Measurements from ENCODE around the gene TIMM17A. TPM values are rescaled to one million over a fixed set of nuclear protein-coding genes. Genes with fewer than 3 reads are reported as not detected.

The TIMM17A gene
- total and polyA plus RNA-seq, 2 experiments from 2014 or later, result 68.8 to 123 TPM

DNA sequence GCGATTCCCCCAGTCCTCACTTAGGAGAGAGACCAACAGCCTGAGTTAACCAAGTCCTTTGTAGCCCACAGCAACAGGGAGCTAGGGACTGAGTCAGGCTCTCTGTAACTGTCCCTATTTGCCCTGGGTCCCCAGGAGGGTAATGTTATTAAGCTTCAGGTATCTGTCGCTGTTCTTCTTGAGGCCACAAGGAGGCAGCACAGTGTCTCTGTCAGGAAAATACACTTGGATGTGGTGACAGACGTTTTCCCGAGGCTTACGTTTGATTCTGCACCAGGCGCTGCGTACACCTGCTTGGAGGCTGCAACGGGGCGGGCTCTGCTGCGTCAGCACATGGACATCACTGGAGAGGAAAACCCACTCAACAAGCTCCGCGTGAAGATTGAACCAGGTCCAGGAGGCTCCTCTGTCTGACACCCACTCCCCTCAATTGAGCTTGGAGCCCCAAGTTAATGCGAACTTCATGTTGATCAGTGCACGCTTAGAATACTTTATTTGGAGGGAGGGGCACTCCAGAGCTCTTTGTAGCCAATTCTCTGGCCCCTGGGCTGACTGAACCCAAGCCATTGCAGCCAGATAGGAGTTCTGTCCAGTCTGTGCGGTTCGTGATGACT, 44.4 kb downstream of the TIMM17A start:
- H3K79me2 ChIP-seq (ENCODE audit: insufficient read depth), result no peaks in the 10 kb centered on the region
- TF ChIP-seq EZH2 (IDR thresholded peaks at IDR 0.05; ENCODE audit: insufficient read depth, poor library complexity, severe bottlenecking) (no peak), EZH2phosphoT487 (IDR thresholded peaks at IDR 0.05; ENCODE audit: insufficient read depth, low read depth) (no peak)
- H3F3A ChIP-seq (ENCODE audit: insufficient read depth), result no peaks in the 10 kb centered on the region
- in situ Hi-C loops (cut with MboI), result no loop called here
- no peak overlapping the region for H2AFZ ChIP-seq
- no peaks in the 10 kb centered on the region for H3K4me1 ChIP-seq (ENCODE audit: insufficient read depth)
- H3K36me3 ChIP-seq (ENCODE audit: low read depth), result peaks cover 20% of the 10 kb centered on the region
- no peaks in the 10 kb centered on the region for H3K9me2 ChIP-seq (ENCODE audit: insufficient read depth)
- 66 to 70% methylated on average over 16 of the region's 16 CpGs for WGBS, 2 experiments (ENCODE audit: low coverage in 1 of 2, low lambda C conversion rate in 2 of 2, missing lambda C conversion rate in 2 of 2)
- H4K20me1 ChIP-seq (ENCODE audit: insufficient read depth), result no peaks in the 10 kb centered on the region
- no peak overlapping the region for H3K4me2 ChIP-seq (ENCODE audit: unreplicated experiment)
- H3K9ac ChIP-seq, result no peak overlapping the region
- peak; percentile 67 for DNase-seq
- no peaks in the 10 kb centered on the region for H3K27me3 ChIP-seq (replicated peaks; ENCODE audit: insufficient read depth)
- H3K4me3 ChIP-seq, result no peak overlapping the region
- H3K9me3 ChIP-seq (ENCODE audit: low read depth), result no peaks in the 10 kb centered on the region
- no peak overlapping the region for H3K27ac ChIP-seq

DNA sequence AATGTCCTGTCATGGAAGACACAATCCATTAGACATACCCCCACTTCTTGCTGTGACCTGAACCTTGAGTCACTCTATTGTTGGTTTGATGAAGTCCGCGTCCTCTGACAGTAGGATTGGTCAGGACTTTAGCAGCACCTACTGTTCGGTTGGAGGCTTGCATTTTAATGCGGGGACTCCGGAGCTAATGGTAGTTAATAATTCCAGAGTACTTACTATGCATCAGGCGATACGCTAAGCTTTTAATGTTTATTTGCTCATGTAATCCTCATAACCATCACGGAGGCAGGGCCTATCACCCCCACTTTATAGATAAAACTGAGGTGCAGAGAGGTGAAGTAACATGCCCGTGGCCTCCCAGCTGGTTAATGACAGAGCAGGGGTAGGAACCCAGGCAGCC, 47.2 kb downstream of the TIMM17A start:
- Histone ChIP-seq H3K4me1 (ENCODE audit: insufficient read depth) (no peaks in the 10 kb centered on the region), H3K9me2 (ENCODE audit: insufficient read depth) (no peaks in the 10 kb centered on the region), H3F3A (ENCODE audit: insufficient read depth) (no peaks in the 10 kb centered on the region), H3K4me3 (no peak overlapping the region), H3K27ac (no peak overlapping the region), H3K9me3 (ENCODE audit: low read depth) (no peaks in the 10 kb centered on the region), H3K36me3 (ENCODE audit: low read depth) (peaks cover 20% of the 10 kb centered on the region), H3K27me3 (replicated peaks; ENCODE audit: insufficient read depth) (no peaks in the 10 kb centered on the region), H2AFZ (no peak overlapping the region), H3K9ac (no peak overlapping the region), H3K79me2 (ENCODE audit: insufficient read depth) (no peaks in the 10 kb centered on the region), H4K20me1 (ENCODE audit: insufficient read depth) (no peaks in the 10 kb centered on the region), H3K4me2 (ENCODE audit: unreplicated experiment) (no peak overlapping the region)
- in situ Hi-C loops (cut with MboI), result no loop called here
- 83 to 84% methylated on average over 9 of the region's 9 CpGs for WGBS, 2 experiments (ENCODE audit: low coverage in 1 of 2, low lambda C conversion rate in 2 of 2, missing lambda C conversion rate in 2 of 2)
- DNase-seq, result no peak
- TF ChIP-seq EZH2phosphoT487 (IDR thresholded peaks at IDR 0.05; ENCODE audit: insufficient read depth, low read depth), result no peak
- TF ChIP-seq EZH2 (IDR thresholded peaks at IDR 0.05; ENCODE audit: insufficient read depth, poor library complexity, severe bottlenecking), result no peak

DNA sequence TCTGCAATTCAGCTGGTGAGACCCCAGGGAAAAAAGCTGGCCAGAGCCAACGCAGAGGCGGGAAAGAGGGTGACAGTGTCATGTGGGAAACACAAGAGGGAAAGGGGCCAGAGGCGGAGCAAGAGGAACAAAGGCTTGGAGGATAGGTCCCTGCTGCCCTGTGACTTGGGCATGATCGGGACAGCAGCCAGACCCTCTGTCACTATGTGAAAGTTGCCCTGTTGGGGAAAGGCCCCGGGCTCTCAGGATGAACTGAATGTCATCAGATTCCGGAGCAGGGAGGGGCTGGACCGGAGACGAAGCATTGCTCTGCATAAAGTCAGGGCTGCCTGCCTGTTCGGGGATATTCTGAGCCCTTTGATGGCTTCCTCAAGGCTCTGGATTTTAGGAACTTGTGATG, 49.4 kb downstream of the TIMM17A start:
- H2AFZ ChIP-seq, result no peak overlapping the region
- no peaks in the 10 kb centered on the region for H3K27me3 ChIP-seq (replicated peaks; ENCODE audit: insufficient read depth)
- no peaks in the 10 kb centered on the region for H3F3A ChIP-seq (ENCODE audit: insufficient read depth)
- H4K20me1 ChIP-seq (ENCODE audit: insufficient read depth), result no peaks in the 10 kb centered on the region
- peaks cover 10% of the 10 kb centered on the region for H3K36me3 ChIP-seq (ENCODE audit: low read depth)
- no peaks in the 10 kb centered on the region for H3K79me2 ChIP-seq (ENCODE audit: insufficient read depth)
- H3K4me1 ChIP-seq (ENCODE audit: insufficient read depth), result no peaks in the 10 kb centered on the region
- no peak overlapping the region for H3K4me2 ChIP-seq (ENCODE audit: unreplicated experiment)
- in situ Hi-C loops (cut with MboI), result no loop called here
- TF ChIP-seq EZH2phosphoT487 (IDR thresholded peaks at IDR 0.05; ENCODE audit: insufficient read depth, low read depth), result no peak
- TF ChIP-seq EZH2 (IDR thresholded peaks at IDR 0.05; ENCODE audit: insufficient read depth, poor library complexity, severe bottlenecking), result no peak
- H3K4me3 ChIP-seq, result no peak overlapping the region
- H3K9me2 ChIP-seq (ENCODE audit: insufficient read depth), result no peaks in the 10 kb centered on the region
- no peaks in the 10 kb centered on the region for H3K9me3 ChIP-seq (ENCODE audit: low read depth)
- 85 to 92% methylated on average over 9 of the region's 9 CpGs for WGBS, 2 experiments (ENCODE audit: low coverage in 1 of 2, low lambda C conversion rate in 2 of 2, missing lambda C conversion rate in 2 of 2)
- no peak overlapping the region for H3K9ac ChIP-seq
- no peak for DNase-seq
- no peak overlapping the region for H3K27ac ChIP-seq

DNA sequence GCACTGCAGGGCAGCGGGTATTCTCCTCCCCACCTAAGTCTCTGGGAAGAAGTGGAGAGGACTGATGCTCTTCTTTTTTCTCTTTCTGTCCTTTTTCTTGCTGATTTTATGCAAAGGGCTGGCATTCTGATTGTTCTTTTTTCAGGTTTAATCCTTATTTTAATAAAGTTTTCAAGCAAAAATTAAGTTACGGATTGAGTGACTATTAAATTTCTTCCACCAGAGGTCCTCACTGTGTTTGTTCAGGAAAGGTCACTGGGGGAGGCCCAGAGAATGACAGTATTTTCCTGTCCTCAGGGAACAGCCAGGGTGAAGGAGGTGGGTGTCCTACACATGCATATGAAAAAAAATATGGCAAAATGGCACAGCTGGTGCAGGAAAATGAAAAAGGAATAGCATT, 50.7 kb downstream of the TIMM17A start:
- H3K27ac ChIP-seq, result no peak overlapping the region
- no peak overlapping the region for H2AFZ ChIP-seq
- no peak overlapping the region for H3K4me2 ChIP-seq (ENCODE audit: unreplicated experiment)
- no peaks in the 10 kb centered on the region for H4K20me1 ChIP-seq (ENCODE audit: insufficient read depth)
- H3K4me1 ChIP-seq (ENCODE audit: insufficient read depth), result no peaks in the 10 kb centered on the region
- H3K9ac ChIP-seq, result no peak overlapping the region
- H3K9me3 ChIP-seq (ENCODE audit: low read depth), result no peaks in the 10 kb centered on the region
- H3K27me3 ChIP-seq (replicated peaks; ENCODE audit: insufficient read depth), result no peaks in the 10 kb centered on the region
- no peaks in the 10 kb centered on the region for H3K9me2 ChIP-seq (ENCODE audit: insufficient read depth)
- H3F3A ChIP-seq (ENCODE audit: insufficient read depth), result no peaks in the 10 kb centered on the region
- peak; percentile 50 for DNase-seq
- in situ Hi-C loops (cut with MboI), result no loop called here
- WGBS, 2 experiments (ENCODE audit: low coverage in 1 of 2, low lambda C conversion rate in 2 of 2, missing lambda C conversion rate in 2 of 2), result 74 to 81% methylated on average over 2 of the region's 2 CpGs
- no peak overlapping the region for H3K4me3 ChIP-seq
- no peaks in the 10 kb centered on the region for H3K79me2 ChIP-seq (ENCODE audit: insufficient read depth)
- H3K36me3 ChIP-seq (ENCODE audit: low read depth), result peaks cover 5% of the 10 kb centered on the region; the same call in 1 of the 2 replicates
- TF ChIP-seq EZH2phosphoT487 (IDR thresholded peaks at IDR 0.05; ENCODE audit: insufficient read depth, low read depth) (no peak), EZH2 (IDR thresholded peaks at IDR 0.05; ENCODE audit: insufficient read depth, poor library complexity, severe bottlenecking) (no peak)

All from GM23248 (cell line).